ENCODE measurements around the gene NUP153. TPM values are rescaled to one million over a fixed set of nuclear protein-coding genes. Genes with fewer than 3 reads are reported as not detected.

The NUP153 gene
- total and polyA plus RNA-seq, 10 of the 15 experiments (the other 5 are each of a cell fraction or from before 2014, with no cell fraction given): 13.9 to 77.7 (median 56.2) TPM

DNA sequence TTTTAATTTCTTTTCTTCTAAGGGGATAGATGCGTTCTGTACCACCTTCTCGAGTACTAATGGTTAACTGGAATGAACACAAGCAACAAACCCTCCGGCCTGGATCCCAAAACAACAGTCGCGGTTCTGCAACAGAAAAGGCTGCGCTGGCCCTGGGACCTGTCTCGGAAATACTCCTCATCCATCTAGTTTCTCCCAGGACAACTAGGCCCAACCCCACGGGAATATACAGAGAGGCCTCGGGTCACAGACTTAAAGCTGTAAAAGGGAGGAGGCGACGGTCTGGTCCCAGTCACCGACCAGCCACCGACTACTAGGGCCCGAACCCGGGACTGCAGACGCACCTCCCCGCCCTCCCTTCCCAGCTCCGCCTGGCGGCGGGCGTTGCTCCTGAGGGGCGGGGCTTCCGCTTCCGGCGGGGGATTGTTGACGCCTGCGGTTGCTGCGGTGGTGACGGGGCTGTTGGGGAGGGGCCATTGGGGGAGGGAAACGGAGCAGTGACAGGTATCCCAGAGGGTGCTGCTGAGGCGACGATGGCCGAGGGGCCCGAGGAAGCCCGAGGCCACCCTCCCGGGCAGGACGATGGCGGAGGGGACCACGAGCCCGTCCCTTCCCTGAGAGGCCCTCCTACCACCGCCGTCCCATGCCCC, 106.7 kb downstream of the NUP153 start, which contains the start of gene FAM8A1 (continued):
- TF ChIP-seq, protein P1, sequence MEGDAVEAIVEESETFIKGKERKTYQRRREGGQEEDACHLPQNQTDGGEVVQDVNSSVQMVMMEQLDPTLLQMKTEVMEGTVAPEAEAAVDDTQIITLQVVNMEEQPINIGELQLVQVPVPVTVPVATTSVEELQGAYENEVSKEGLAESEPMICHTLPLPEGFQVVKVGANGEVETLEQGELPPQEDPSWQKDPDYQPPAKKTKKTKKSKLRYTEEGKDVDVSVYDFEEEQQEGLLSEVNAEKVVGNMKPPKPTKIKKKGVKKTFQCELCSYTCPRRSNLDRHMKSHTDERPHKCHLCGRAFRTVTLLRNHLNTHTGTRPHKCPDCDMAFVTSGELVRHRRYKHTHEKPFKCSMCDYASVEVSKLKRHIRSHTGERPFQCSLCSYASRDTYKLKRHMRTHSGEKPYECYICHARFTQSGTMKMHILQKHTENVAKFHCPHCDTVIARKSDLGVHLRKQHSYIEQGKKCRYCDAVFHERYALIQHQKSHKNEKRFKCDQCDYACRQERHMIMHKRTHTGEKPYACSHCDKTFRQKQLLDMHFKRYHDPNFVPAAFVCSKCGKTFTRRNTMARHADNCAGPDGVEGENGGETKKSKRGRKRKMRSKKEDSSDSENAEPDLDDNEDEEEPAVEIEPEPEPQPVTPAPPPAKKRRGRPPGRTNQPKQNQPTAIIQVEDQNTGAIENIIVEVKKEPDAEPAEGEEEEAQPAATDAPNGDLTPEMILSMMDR (IDR thresholded peaks at IDR 0.05 in 2 of 3, conservative IDR thresholded peaks at IDR 0.05 in 1 of 3; ENCODE audit: control insufficient read depth in 2 of 3, extremely low read depth in 1 of 3, insufficient read depth in 1 of 3, low read depth in 3 of 3, low read length in 3 of 3): peak in 2 of 3 experiments; percentile 23 to 51; a peak in 2 of 6 replicates
- TF ChIP-seq NBN (IDR thresholded peaks at IDR 0.05): peak; percentile 38; the same call in 1 of the 2 replicates
- TF ChIP-seq SIN3A (IDR thresholded peaks at IDR 0.05; ENCODE audit: low read depth, low read length): no peak
- no peak for TF ChIP-seq YBX1 (IDR thresholded peaks at IDR 0.05)
- TF ChIP-seq, protein P2, sequence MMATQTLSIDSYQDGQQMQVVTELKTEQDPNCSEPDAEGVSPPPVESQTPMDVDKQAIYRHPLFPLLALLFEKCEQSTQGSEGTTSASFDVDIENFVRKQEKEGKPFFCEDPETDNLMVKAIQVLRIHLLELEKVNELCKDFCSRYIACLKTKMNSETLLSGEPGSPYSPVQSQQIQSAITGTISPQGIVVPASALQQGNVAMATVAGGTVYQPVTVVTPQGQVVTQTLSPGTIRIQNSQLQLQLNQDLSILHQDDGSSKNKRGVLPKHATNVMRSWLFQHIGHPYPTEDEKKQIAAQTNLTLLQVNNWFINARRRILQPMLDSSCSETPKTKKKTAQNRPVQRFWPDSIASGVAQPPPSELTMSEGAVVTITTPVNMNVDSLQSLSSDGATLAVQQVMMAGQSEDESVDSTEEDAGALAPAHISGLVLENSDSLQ (IDR thresholded peaks at IDR 0.05): peak; percentile 59
- TF ChIP-seq SRF (IDR thresholded peaks at IDR 0.05; ENCODE audit: low read depth in 2 of 2, low read length in 2 of 2): 0 out of 4 replicates have a peak, but pooled peaks of 1 of the 2 experiments have one; percentile 45
- TF ChIP-seq, protein P3, sequence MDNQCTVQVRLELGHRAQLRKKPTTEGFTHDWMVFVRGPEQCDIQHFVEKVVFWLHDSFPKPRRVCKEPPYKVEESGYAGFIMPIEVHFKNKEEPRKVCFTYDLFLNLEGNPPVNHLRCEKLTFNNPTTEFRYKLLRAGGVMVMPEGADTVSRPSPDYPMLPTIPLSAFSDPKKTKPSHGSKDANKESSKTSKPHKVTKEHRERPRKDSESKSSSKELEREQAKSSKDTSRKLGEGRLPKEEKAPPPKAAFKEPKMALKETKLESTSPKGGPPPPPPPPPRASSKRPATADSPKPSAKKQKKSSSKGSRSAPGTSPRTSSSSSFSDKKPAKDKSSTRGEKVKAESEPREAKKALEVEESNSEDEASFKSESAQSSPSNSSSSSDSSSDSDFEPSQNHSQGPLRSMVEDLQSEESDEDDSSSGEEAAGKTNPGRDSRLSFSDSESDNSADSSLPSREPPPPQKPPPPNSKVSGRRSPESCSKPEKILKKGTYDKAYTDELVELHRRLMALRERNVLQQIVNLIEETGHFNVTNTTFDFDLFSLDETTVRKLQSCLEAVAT (IDR thresholded peaks at IDR 0.05): peak; percentile 95
- TF ChIP-seq SMARCA5 (IDR thresholded peaks at IDR 0.05): no peak
- peak; percentile 34; the same call in 1 of the 2 replicates for TF ChIP-seq TCF12 (IDR thresholded peaks at IDR 0.05; ENCODE audit: low read depth, low read length)
- TF ChIP-seq CHD2 (IDR thresholded peaks at IDR 0.05; ENCODE audit: borderline replicate concordance, low read depth, low read length): peak; percentile 66
- TF ChIP-seq ATF7 (IDR thresholded peaks at IDR 0.05; ENCODE audit: low read depth): peak; percentile 23; the same call in 1 of the 2 replicates
- no peak for TF ChIP-seq RBBP5 (conservative IDR thresholded peaks at IDR 0.05)
- 0 out of 2 replicates have a peak, but pooled peaks have one; percentile 29 for TF ChIP-seq ZNF217 (IDR thresholded peaks at IDR 0.05)
- TF ChIP-seq SUPT20H (IDR thresholded peaks at IDR 0.05; ENCODE audit: borderline replicate concordance, control insufficient read depth, low read depth, low read length): no peak
- peak; percentile 79; the same call in 1 of the 2 replicates for TF ChIP-seq PAX5 (IDR thresholded peaks at IDR 0.05; ENCODE audit: borderline replicate concordance, low read depth, low read length)
- TF ChIP-seq CREM (IDR thresholded peaks at IDR 0.05; ENCODE audit: low read depth): peak; percentile 79
- TF ChIP-seq, protein P4, sequence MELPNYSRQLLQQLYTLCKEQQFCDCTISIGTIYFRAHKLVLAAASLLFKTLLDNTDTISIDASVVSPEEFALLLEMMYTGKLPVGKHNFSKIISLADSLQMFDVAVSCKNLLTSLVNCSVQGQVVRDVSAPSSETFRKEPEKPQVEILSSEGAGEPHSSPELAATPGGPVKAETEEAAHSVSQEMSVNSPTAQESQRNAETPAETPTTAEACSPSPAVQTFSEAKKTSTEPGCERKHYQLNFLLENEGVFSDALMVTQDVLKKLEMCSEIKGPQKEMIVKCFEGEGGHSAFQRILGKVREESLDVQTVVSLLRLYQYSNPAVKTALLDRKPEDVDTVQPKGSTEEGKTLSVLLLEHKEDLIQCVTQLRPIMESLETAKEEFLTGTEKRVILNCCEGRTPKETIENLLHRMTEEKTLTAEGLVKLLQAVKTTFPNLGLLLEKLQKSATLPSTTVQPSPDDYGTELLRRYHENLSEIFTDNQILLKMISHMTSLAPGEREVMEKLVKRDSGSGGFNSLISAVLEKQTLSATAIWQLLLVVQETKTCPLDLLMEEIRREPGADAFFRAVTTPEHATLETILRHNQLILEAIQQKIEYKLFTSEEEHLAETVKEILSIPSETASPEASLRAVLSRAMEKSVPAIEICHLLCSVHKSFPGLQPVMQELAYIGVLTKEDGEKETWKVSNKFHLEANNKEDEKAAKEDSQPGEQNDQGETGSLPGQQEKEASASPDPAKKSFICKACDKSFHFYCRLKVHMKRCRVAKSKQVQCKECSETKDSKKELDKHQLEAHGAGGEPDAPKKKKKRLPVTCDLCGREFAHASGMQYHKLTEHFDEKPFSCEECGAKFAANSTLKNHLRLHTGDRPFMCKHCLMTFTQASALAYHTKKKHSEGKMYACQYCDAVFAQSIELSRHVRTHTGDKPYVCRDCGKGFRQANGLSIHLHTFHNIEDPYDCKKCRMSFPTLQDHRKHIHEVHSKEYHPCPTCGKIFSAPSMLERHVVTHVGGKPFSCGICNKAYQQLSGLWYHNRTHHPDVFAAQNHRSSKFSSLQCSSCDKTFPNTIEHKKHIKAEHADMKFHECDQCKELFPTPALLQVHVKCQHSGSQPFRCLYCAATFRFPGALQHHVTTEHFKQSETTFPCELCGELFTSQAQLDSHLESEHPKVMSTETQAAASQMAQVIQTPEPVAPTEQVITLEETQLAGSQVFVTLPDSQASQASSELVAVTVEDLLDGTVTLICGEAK (IDR thresholded peaks at IDR 0.05; ENCODE audit: borderline replicate concordance): peak; percentile 87
- TF ChIP-seq BHLHE40 (IDR thresholded peaks at IDR 0.05; ENCODE audit: borderline replicate concordance in 1 of 2, low read depth in 2 of 2, low read length in 1 of 2): peak in 1 of 2 experiments; percentile 9; a peak in 1 of 4 replicates
- peak; percentile 25; the same call in 1 of the 2 replicates for TF ChIP-seq MTA2 (IDR thresholded peaks at IDR 0.05; ENCODE audit: low read depth)
- TF ChIP-seq, protein P5, sequence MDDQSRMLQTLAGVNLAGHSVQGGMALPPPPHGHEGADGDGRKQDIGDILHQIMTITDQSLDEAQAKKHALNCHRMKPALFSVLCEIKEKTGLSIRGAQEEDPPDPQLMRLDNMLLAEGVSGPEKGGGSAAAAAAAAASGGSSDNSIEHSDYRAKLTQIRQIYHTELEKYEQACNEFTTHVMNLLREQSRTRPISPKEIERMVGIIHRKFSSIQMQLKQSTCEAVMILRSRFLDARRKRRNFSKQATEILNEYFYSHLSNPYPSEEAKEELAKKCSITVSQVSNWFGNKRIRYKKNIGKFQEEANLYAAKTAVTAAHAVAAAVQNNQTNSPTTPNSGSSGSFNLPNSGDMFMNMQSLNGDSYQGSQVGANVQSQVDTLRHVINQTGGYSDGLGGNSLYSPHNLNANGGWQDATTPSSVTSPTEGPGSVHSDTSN (IDR thresholded peaks at IDR 0.05; ENCODE audit: insufficient replicate concordance, low read depth, low read length): peak; percentile 2

Data from GM12878 (cell line).